Naive thymus-derived CD4-positive, alpha-beta T cell (primary cell): ENCODE measurements around the gene RNF5. TPM values are rescaled to one million over a fixed set of nuclear protein-coding genes. Genes with fewer than 3 reads are reported as not detected.
A peak's percentile ranks its signal among the peaks of the same experiment; 100 is the strongest.
"Not testable (repeated sequence)": the region's sequence is repeated elsewhere in the genome, so short reads cannot be mapped to it uniquely, and the experiment has no call there.

ENCODE experiments used
- ATAC-seq: fragments of 150-1000 bp; cut with Tn5 transposase; 2 replicates; pipeline ENCODE4 v1.10.0; 2021; ENCODE audit warnings: mild to moderate bottlenecking, moderate library complexity
- CTCF ChIA-PET: fragments of 350-600 bp; sonication (Branson Sonifier 250); formaldehyde crosslinking; loops from one replicate; lab custom pipeline; 2021; ENCODE audit warnings: antibody characterized with exemption; lab: Charles Lee
- POLR2A ChIA-PET: fragments of 350-600 bp; sonication (Branson Sonifier 250); formaldehyde crosslinking; loops from one replicate; lab custom pipeline; 2021; ENCODE audit warnings: antibody characterized with exemption, inconsistent platforms; lab: Charles Lee
- DNase-seq, 9 donors: peaks; one replicate each; pipeline versions ENCODE4 v3.0.0 to v3.0.0-alpha.2; 2020 to 2022; ENCODE audit warnings: mixed read lengths in 1 of 9
- H3K27ac ChIP-seq: one replicate; pipeline ENCODE4 v1.7.0; 2013; ENCODE audit warnings: mild to moderate bottlenecking, low read depth, low read length, moderate library complexity
- H3K27me3 ChIP-seq, 2 donors: one replicate each; pipeline ENCODE4 v1.7.0; 2013; ENCODE audit warnings: low read length in 2 of 2, mild to moderate bottlenecking in 2 of 2, moderate library complexity in 2 of 2; ENCODE audit not compliant: control insufficient read depth in 2 of 2, insufficient read depth in 2 of 2
- H3K36me3 ChIP-seq, 3 experiments: 1 replicate in 2 of 3; 2 replicates in 1 of 3; pipeline ENCODE4 v1.7.0; 2013; ENCODE audit warnings: low read length in 3 of 3, mild to moderate bottlenecking in 3 of 3, moderate library complexity in 1 of 3; ENCODE audit not compliant: insufficient read depth in 3 of 3, control insufficient read depth in 2 of 3
- H3K4me1 ChIP-seq, 2 donors: one replicate each; pipeline ENCODE4 v1.7.0; 2013; ENCODE audit warnings: low read length in 2 of 2, mild to moderate bottlenecking in 2 of 2, moderate library complexity in 1 of 2; ENCODE audit not compliant: control insufficient read depth in 2 of 2, insufficient read depth in 2 of 2
- H3K4me3 ChIP-seq: 2 replicates; pipeline ENCODE4 v1.7.0; 2013; ENCODE audit warnings: mild to moderate bottlenecking, low read length
- H3K9me3 ChIP-seq, 3 experiments: 1 replicate in 2 of 3; 2 replicates in 1 of 3; pipeline ENCODE4 v1.7.0; 2013; ENCODE audit warnings: low read length in 3 of 3; ENCODE audit not compliant: control insufficient read depth in 2 of 3
- H3K27ac Mint-ChIP-seq, 9 donors: one replicate each; pipeline ENCODE4 v1.8.0; 2020 to 2022; ENCODE audit warnings: mixed read lengths in 9 of 9, mild to moderate bottlenecking in 8 of 9, moderate library complexity in 5 of 9, inconsistent platforms in 2 of 9
- H3K27me3 Mint-ChIP-seq, 5 donors: one replicate each; pipeline ENCODE4 v1.8.0; 2021 to 2022; ENCODE audit warnings: mixed read lengths in 5 of 5, mild to moderate bottlenecking in 1 of 5
- H3K36me3 Mint-ChIP-seq, 5 donors: one replicate each; pipeline ENCODE4 v1.8.0; 2020 to 2022; ENCODE audit warnings: mixed read lengths in 5 of 5, mild to moderate bottlenecking in 3 of 5, inconsistent platforms in 1 of 5
- H3K4me1 Mint-ChIP-seq, 7 donors: one replicate each; pipeline ENCODE4 v1.8.0; 2020 to 2022; ENCODE audit warnings: mixed read lengths in 7 of 7, mild to moderate bottlenecking in 3 of 7, inconsistent platforms in 1 of 7
- H3K4me3 Mint-ChIP-seq, 10 donors: one replicate each; pipeline ENCODE4 v1.8.0; 2020 to 2022; ENCODE audit warnings: mild to moderate bottlenecking in 10 of 10, mixed read lengths in 10 of 10, moderate library complexity in 6 of 10, inconsistent platforms in 2 of 10
- H3K9me3 Mint-ChIP-seq, 11 donors: one replicate each; pipeline ENCODE4 v1.8.0; 2020 to 2022; ENCODE audit warnings: mixed read lengths in 11 of 11, mild to moderate bottlenecking in 4 of 11, inconsistent platforms in 1 of 11, moderate library complexity in 1 of 11
- intact Hi-C, 2 donors: fragments of 100-400 bp; cut with micrococcal nuclease; formaldehyde crosslinking; loops; one replicate each; pipeline ENCODE4 v1.15.1; 2023
- polyA plus RNA-seq, 2 donors: library from polyadenylated mRNA; unstranded; fragments of 300-500 nt; fragmentation: Illumina TruSeq; gene quantifications; one replicate each; pipeline ENCODE4 v1.2.3, GENCODE V29; 2021
- total RNA-seq, 6 experiments: library from RNA in 5 of 6; stranded (reverse) in 5 of 6; gene quantifications; 1 replicate in 5 of 6; 2 replicates in 1 of 6; pipeline ENCODE4 v1.2.3 and lab custom pipeline; 2021 to 2026

The RNF5 gene
- total and polyA plus RNA-seq, 7 experiments from 2014 or later, result 17.0 to 111 (median 45.3) TPM

GRCh38 chr6:32203426-32204267 lies 25.4 kb downstream of the RNF5 start:
- Mint-ChIP-seq H3K9me3 (peaks cover 0 to 1% (median 0%) of the 10 kb centered on the region in 11 donors), H3K36me3 (no peaks in the 10 kb centered on the region), H3K27me3 (peaks cover 0 to 22% (median 0%) of the 10 kb centered on the region in 5 donors), H3K4me3 (no peak overlapping the region), H3K4me1 (peaks cover 0 to 5% (median 0%) of the 10 kb centered on the region in 7 donors), H3K27ac (peak overlapping the region in 1 of 9 donors; percentile 62)
- H3K36me3 ChIP-seq, result no peaks in the 10 kb centered on the region
- no peak overlapping the region for H3K4me3 ChIP-seq
- ChIA-PET POLR2A (interaction anchor here (2.1 kb wide), 1 partner anchor 8 kb away, joined by 8 read pairs; no protein-coding TSS in a partner anchor), CTCF (no interaction called here)
- ATAC-seq (no peak), DNase-seq (no peak)
- no peaks in the 10 kb centered on the region for H3K27me3 ChIP-seq
- H3K27ac ChIP-seq, result no peak overlapping the region
- no peaks in the 10 kb centered on the region for H3K9me3 ChIP-seq
- H3K4me1 ChIP-seq, result no peaks in the 10 kb centered on the region
- intact Hi-C loops, result no loop called here

GRCh38 chr6:32204268-32204715 lies 26.1 kb downstream of the RNF5 start:
- POLR2A ChIA-PET, result interaction anchor here (2.1 kb wide), 1 partner anchor 8 kb away, joined by 8 read pairs; no protein-coding TSS in a partner anchor
- Mint-ChIP-seq H3K4me3 (no peak overlapping the region), H3K4me1 (peaks cover 0 to 5% (median 0%) of the 10 kb centered on the region in 7 donors), H3K27me3 (peaks cover 0 to 25% (median 0%) of the 10 kb centered on the region in 5 donors), H3K9me3 (peaks cover 0 to 1% (median 0%) of the 10 kb centered on the region in 11 donors), H3K27ac (no peak overlapping the region), H3K36me3 (no peaks in the 10 kb centered on the region)
- no peak for DNase-seq
- Histone ChIP-seq H3K9me3 (no peaks in the 10 kb centered on the region), H3K36me3 (no peaks in the 10 kb centered on the region), H3K4me1 (no peaks in the 10 kb centered on the region), H3K27me3 (no peaks in the 10 kb centered on the region), H3K27ac (no peak overlapping the region), H3K4me3 (no peak overlapping the region)
- intact Hi-C loops, result no loop called here
- no peak for ATAC-seq
- CTCF ChIA-PET, result no interaction called here

- H3K27me3 Mint-ChIP-seq, result peaks cover 0 to 24% (median 0%) of the 10 kb centered on the region in 5 donors
- no peaks in the 10 kb centered on the region for H3K36me3 Mint-ChIP-seq
- H3K9me3 Mint-ChIP-seq, result peaks cover 0 to 1% (median 0%) of the 10 kb centered on the region in 11 donors
- H3K4me1 Mint-ChIP-seq, result peaks cover 0 to 5% (median 0%) of the 10 kb centered on the region in 7 donors
- no peaks in the 10 kb centered on the region for H3K9me3 ChIP-seq
- CTCF ChIA-PET, result no interaction called here
- POLR2A ChIA-PET, result no interaction called here
- H3K27me3 ChIP-seq, result no peaks in the 10 kb centered on the region
- H3K4me1 ChIP-seq, result no peaks in the 10 kb centered on the region
- H3K27ac ChIP-seq, result no peak overlapping the region
- no peak for ATAC-seq
- no peak overlapping the region for H3K4me3 ChIP-seq
- H3K4me3 Mint-ChIP-seq, result no peak overlapping the region
- H3K36me3 ChIP-seq, result no peaks in the 10 kb centered on the region
- intact Hi-C loops, result no loop called here
- no peak for DNase-seq
- peak overlapping the region in 1 of 9 donors; percentile 23 for H3K27ac Mint-ChIP-seq
Measured at GRCh38 chr6:32208996-32209395, 30.8 kb downstream of the RNF5 start.

- CTCF ChIA-PET, result no interaction called here
- ATAC-seq, result no peak
- Histone ChIP-seq H3K27me3 (no peaks in the 10 kb centered on the region), H3K4me3 (no peak overlapping the region), H3K9me3 (no peaks in the 10 kb centered on the region), H3K4me1 (no peaks in the 10 kb centered on the region), H3K27ac (no peak overlapping the region), H3K36me3 (no peaks in the 10 kb centered on the region)
- POLR2A ChIA-PET, result no interaction called here
- Mint-ChIP-seq H3K27ac (peak overlapping the region in 3 of 9 donors; percentile 51 to 84 (median 83)), H3K27me3 (peaks cover 0 to 15% (median 0%) of the 10 kb centered on the region in 5 donors), H3K36me3 (no peaks in the 10 kb centered on the region), H3K9me3 (no peaks in the 10 kb centered on the region), H3K4me1 (peaks cover 0 to 2% (median 0%) of the 10 kb centered on the region in 7 donors), H3K4me3 (no peak overlapping the region)
- DNase-seq, result no peak
- intact Hi-C loops, result no loop called here
Measured at GRCh38 chr6:32210191-32210601, 32.0 kb downstream of the RNF5 start.

GRCh38 chr6:32211432-32211831 lies 33.2 kb downstream of the RNF5 start:
- H3K4me3 Mint-ChIP-seq, H3K9me3 ChIP-seq, ATAC-seq, H3K4me1 ChIP-seq, DNase-seq, H3K27me3 ChIP-seq, H3K36me3 ChIP-seq, H3K4me1 Mint-ChIP-seq, H3K27ac Mint-ChIP-seq, H3K4me3 ChIP-seq, intact Hi-C loops, H3K9me3 Mint-ChIP-seq, H3K27ac ChIP-seq, H3K36me3 Mint-ChIP-seq: not testable (repeated sequence)
- ChIA-PET POLR2A (interaction anchor here (1.3 kb wide), 1 partner anchor 20 kb away, joined by 5 read pairs; no protein-coding TSS in a partner anchor), CTCF (interaction anchor here (0.6 kb wide), 1 partner anchor 738 kb away, joined by 3 read pairs; no protein-coding TSS in a partner anchor)
- peaks cover 0 to 13% (median 0%) of the 10 kb centered on the region in 5 donors for H3K27me3 Mint-ChIP-seq

GRCh38 chr6:32212076-32212760 lies 34.0 kb downstream of the RNF5 start:
- POLR2A ChIA-PET, result interaction anchor here (1.3 to 1.4 kb wide), 2 partner anchors 20 to 21 kb away, joined by 4 to 5 read pairs; partner anchors contain the start of gene GPSM3

More at GRCh38 chr6:32212076-32212760, 34.0 kb downstream of the RNF5 start:
- Histone ChIP-seq H3K9me3 (no peaks in the 10 kb centered on the region), H3K4me1 (no peaks in the 10 kb centered on the region), H3K4me3 (no peak overlapping the region), H3K27ac (no peak overlapping the region), H3K27me3 (no peaks in the 10 kb centered on the region), H3K36me3 (no peaks in the 10 kb centered on the region)
- H3K27me3 Mint-ChIP-seq, result peaks cover 0 to 10% (median 0%) of the 10 kb centered on the region in 5 donors
- CTCF ChIA-PET, result no interaction called here
- DNase-seq, result no peak
- peak overlapping the region in 4 of 9 donors; percentile 8 to 84 (median 49) for H3K27ac Mint-ChIP-seq
- no peak overlapping the region for H3K4me3 Mint-ChIP-seq
- no peak for ATAC-seq
- peaks cover 0 to 2% (median 0%) of the 10 kb centered on the region in 7 donors for H3K4me1 Mint-ChIP-seq
- intact Hi-C loops, result no loop called here
- no peaks in the 10 kb centered on the region for H3K9me3 Mint-ChIP-seq
- no peaks in the 10 kb centered on the region for H3K36me3 Mint-ChIP-seq
